H1 (cell line): ENCODE data around the gene PXDC1. TPM values are rescaled to one million over a fixed set of nuclear protein-coding genes. Genes with fewer than 3 reads are reported as not detected.

Experiments used
- HDAC6 ChIP-seq: IDR thresholded peaks from one replicate; pipeline ENCODE4 v1.7.1; 2012; ENCODE audit warnings: low read depth, mild to moderate bottlenecking, inconsistent platforms, low read length, moderate library complexity
- NANOG ChIP-seq: IDR thresholded peaks from 2 replicates; pipeline ENCODE4 v1.6.1; 2011; ENCODE audit warnings: low read length, low read depth, mild to moderate bottlenecking, inconsistent platforms; ENCODE audit not compliant: insufficient read depth, poor library complexity, severe bottlenecking
- NRF1 ChIP-seq: IDR thresholded peaks from 2 replicates; pipeline ENCODE4 v1.6.1; 2011; ENCODE audit warnings: mild to moderate bottlenecking, low read depth, low read length, improper control_type of control experiment
- SAP30 ChIP-seq: fragments of 300-600 bp; sonication (generic); IDR thresholded peaks from 2 replicates; pipeline ENCODE4 v1.7.1; 2012; ENCODE audit warnings: low read length, moderate library complexity, mild to moderate bottlenecking, inconsistent platforms; ENCODE audit not compliant: insufficient read depth, insufficient replicate concordance
- SIRT6 ChIP-seq: IDR thresholded peaks from one replicate; pipeline ENCODE4 v1.7.1; 2012; ENCODE audit warnings: low read length, inconsistent platforms
- SUZ12 ChIP-seq: fragments of 200-600 bp; sonication (generic); IDR thresholded peaks from 2 replicates; pipeline ENCODE4 v1.6.1; 2012; ENCODE audit warnings: mild to moderate bottlenecking, inconsistent platforms, low read length, moderate library complexity, mixed read lengths
- TCF12 ChIP-seq: IDR thresholded peaks from 2 replicates; pipeline ENCODE4 v1.6.1; 2011; ENCODE audit warnings: low read depth, mild to moderate bottlenecking, low read length
- polyA plus RNA-seq, 7 experiments: library from polyadenylated mRNA; depleted of rRNA in 3 of 7; stranded (reverse) in 5 of 7; unstranded in 2 of 7; fragments of >200 nt in 5 of 7; fragments of 200-250 nt in 2 of 7; gene quantifications; 1 replicate in 5 of 7; 2 replicates in 1 of 7; 4 replicates in 1 of 7; pipeline versions ENCODE4 v1.2.1 to v1.2.3, GENCODE V29; 2011 to 2013; ENCODE audit warnings: missing spikeins in 2 of 7, mixed read lengths in 2 of 7
- total RNA-seq: library from RNA; stranded (reverse); fragmentation: NEBNext Ultra II Directional; extraction: Animal tissue kit (Norgen Biotek cat#: 25700); gene quantifications from 2 replicates; pipeline ENCODE4 v1.2.1, GENCODE V29; 2021
- TF ChIP-seq, protein P1 (sequence below): fragments of 300-600 bp; sonication (generic); IDR thresholded peaks from 2 replicates; pipeline ENCODE4 v1.7.1; 2012; ENCODE audit warnings: low read length, moderate library complexity, mild to moderate bottlenecking, inconsistent platforms; ENCODE audit not compliant: insufficient replicate concordance
- TF ChIP-seq, protein P2 (sequence below): IDR thresholded peaks from 2 replicates; pipeline ENCODE4 v1.6.1; 2012; ENCODE audit warnings: inconsistent platforms

PXDC1 gene
- total and polyA plus RNA-seq, 2 of the 8 experiments (the other 6 are each of a cell fraction or from before 2014, with no cell fraction given): 1.7 to 2.0 TPM

DNA sequence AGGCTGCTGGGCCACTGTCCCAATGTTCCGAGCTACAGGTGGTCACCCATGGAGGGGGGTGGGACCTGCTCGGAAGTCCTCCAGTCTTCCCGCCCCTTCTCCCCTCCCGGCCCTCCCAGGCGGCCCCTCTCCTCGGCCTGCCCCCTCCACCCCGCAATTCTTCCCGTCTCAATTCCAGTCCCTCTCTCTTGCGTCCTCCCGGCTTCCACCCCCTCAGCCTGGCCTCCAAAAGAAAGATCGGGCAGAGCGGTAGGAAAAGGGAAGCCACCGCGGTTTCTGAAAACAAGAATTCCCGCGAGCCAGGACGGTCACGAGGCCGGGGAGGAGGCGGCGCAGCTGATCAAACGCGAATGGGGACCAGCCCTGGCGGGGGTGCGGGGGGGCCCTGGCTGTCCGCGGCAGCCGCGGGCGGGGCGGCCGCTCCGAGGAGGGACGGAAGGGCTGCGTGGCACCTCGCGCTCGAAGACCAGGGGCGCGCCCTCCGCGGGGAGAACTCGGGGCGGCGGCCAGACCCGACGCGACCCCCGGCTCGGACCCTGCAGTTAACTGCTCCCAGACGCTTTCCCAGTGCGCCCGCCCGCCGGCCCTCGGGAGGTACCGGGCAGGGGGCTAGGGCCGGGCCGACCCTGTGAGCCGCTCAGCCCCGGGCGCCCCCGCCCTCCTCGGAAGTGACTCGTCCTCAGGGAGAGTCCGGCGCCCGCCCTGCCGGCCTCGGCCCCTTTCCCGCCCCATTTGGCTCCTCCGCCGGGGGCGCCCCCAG lies 1.0 kb downstream of the PXDC1 start (continued):
- TF ChIP-seq, protein P1, sequence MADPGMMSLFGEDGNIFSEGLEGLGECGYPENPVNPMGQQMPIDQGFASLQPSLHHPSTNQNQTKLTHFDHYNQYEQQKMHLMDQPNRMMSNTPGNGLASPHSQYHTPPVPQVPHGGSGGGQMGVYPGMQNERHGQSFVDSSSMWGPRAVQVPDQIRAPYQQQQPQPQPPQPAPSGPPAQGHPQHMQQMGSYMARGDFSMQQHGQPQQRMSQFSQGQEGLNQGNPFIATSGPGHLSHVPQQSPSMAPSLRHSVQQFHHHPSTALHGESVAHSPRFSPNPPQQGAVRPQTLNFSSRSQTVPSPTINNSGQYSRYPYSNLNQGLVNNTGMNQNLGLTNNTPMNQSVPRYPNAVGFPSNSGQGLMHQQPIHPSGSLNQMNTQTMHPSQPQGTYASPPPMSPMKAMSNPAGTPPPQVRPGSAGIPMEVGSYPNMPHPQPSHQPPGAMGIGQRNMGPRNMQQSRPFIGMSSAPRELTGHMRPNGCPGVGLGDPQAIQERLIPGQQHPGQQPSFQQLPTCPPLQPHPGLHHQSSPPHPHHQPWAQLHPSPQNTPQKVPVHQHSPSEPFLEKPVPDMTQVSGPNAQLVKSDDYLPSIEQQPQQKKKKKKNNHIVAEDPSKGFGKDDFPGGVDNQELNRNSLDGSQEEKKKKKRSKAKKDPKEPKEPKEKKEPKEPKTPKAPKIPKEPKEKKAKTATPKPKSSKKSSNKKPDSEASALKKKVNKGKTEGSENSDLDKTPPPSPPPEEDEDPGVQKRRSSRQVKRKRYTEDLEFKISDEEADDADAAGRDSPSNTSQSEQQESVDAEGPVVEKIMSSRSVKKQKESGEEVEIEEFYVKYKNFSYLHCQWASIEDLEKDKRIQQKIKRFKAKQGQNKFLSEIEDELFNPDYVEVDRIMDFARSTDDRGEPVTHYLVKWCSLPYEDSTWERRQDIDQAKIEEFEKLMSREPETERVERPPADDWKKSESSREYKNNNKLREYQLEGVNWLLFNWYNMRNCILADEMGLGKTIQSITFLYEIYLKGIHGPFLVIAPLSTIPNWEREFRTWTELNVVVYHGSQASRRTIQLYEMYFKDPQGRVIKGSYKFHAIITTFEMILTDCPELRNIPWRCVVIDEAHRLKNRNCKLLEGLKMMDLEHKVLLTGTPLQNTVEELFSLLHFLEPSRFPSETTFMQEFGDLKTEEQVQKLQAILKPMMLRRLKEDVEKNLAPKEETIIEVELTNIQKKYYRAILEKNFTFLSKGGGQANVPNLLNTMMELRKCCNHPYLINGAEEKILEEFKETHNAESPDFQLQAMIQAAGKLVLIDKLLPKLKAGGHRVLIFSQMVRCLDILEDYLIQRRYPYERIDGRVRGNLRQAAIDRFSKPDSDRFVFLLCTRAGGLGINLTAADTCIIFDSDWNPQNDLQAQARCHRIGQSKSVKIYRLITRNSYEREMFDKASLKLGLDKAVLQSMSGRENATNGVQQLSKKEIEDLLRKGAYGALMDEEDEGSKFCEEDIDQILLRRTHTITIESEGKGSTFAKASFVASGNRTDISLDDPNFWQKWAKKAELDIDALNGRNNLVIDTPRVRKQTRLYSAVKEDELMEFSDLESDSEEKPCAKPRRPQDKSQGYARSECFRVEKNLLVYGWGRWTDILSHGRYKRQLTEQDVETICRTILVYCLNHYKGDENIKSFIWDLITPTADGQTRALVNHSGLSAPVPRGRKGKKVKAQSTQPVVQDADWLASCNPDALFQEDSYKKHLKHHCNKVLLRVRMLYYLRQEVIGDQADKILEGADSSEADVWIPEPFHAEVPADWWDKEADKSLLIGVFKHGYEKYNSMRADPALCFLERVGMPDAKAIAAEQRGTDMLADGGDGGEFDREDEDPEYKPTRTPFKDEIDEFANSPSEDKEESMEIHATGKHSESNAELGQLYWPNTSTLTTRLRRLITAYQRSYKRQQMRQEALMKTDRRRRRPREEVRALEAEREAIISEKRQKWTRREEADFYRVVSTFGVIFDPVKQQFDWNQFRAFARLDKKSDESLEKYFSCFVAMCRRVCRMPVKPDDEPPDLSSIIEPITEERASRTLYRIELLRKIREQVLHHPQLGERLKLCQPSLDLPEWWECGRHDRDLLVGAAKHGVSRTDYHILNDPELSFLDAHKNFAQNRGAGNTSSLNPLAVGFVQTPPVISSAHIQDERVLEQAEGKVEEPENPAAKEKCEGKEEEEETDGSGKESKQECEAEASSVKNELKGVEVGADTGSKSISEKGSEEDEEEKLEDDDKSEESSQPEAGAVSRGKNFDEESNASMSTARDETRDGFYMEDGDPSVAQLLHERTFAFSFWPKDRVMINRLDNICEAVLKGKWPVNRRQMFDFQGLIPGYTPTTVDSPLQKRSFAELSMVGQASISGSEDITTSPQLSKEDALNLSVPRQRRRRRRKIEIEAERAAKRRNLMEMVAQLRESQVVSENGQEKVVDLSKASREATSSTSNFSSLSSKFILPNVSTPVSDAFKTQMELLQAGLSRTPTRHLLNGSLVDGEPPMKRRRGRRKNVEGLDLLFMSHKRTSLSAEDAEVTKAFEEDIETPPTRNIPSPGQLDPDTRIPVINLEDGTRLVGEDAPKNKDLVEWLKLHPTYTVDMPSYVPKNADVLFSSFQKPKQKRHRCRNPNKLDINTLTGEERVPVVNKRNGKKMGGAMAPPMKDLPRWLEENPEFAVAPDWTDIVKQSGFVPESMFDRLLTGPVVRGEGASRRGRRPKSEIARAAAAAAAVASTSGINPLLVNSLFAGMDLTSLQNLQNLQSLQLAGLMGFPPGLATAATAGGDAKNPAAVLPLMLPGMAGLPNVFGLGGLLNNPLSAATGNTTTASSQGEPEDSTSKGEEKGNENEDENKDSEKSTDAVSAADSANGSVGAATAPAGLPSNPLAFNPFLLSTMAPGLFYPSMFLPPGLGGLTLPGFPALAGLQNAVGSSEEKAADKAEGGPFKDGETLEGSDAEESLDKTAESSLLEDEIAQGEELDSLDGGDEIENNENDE: no peak
- TF ChIP-seq SIRT6: no peak
- no peak for TF ChIP-seq HDAC6
- TF ChIP-seq, protein P2, sequence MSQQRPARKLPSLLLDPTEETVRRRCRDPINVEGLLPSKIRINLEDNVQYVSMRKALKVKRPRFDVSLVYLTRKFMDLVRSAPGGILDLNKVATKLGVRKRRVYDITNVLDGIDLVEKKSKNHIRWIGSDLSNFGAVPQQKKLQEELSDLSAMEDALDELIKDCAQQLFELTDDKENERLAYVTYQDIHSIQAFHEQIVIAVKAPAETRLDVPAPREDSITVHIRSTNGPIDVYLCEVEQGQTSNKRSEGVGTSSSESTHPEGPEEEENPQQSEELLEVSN: peak; percentile 78
- TF ChIP-seq SAP30: no peak
- no peak for TF ChIP-seq NANOG
- TF ChIP-seq NRF1: no peak
- TF ChIP-seq TCF12: no peak
- 0 out of 2 replicates have a peak, but pooled peaks have one; percentile 1 for TF ChIP-seq SUZ12
